H1 (cell line): ENCODE measurements around the gene PXDN. TPM values are rescaled to one million over a fixed set of nuclear protein-coding genes. Genes with fewer than 3 reads are reported as not detected.

Source experiments
- CTCF ChIA-PET: fragments of 300-600 bp; sonication (Branson Sonifier 250); formaldehyde crosslinking; loops from one replicate; lab custom pipeline; 2021; ENCODE audit not compliant: partially characterized antibody; lab: Charles Lee
- POLR2A ChIA-PET: fragments of 300-600 bp; sonication (Branson Sonifier 250); formaldehyde crosslinking; loops from one replicate; lab custom pipeline; 2021; ENCODE audit warnings: inconsistent platforms; ENCODE audit not compliant: partially characterized antibody; lab: Charles Lee
- DNase-seq, 2 experiments: peaks; one replicate each; pipeline versions ENCODE4 v3.0.0 to v3.0.0-alpha.2; 2010 to 2022; ENCODE audit warnings: low spot score in 2 of 2, low read depth in 1 of 2, mixed read lengths in 1 of 2
- FAIRE-seq: peaks from 2 replicates; lab custom pipeline; 2011; peaks lifted over from hg19 to GRCh38; lab: Jason Lieb, UNC
- H2AFZ ChIP-seq: 2 replicates; pipeline ENCODE4 v1.8.1; 2012; ENCODE audit warnings: low read length, inconsistent platforms
- H2AK5ac ChIP-seq: 2 replicates; pipeline ENCODE4 v1.6.1; 2013; ENCODE audit warnings: low read depth, low read length
- H2BK120ac ChIP-seq: replicated peaks from 2 replicates; pipeline ENCODE3; 2013; ENCODE audit warnings: low read depth, low read length, inconsistent platforms
- H2BK12ac ChIP-seq: 2 replicates; pipeline ENCODE4 v1.6.1; 2013; ENCODE audit warnings: low read depth, low read length
- H2BK15ac ChIP-seq: 2 replicates; pipeline ENCODE4 v1.6.1; 2013; ENCODE audit warnings: low read length
- H2BK20ac ChIP-seq: 2 replicates; pipeline ENCODE4 v1.6.1; 2013; ENCODE audit warnings: low read length
- H2BK5ac ChIP-seq: 2 replicates; pipeline ENCODE4 v1.6.1; 2013; ENCODE audit warnings: low read depth, low read length
- H3K14ac ChIP-seq: 2 replicates; pipeline ENCODE4 v1.6.1; 2013; ENCODE audit warnings: inconsistent platforms; ENCODE audit not compliant: insufficient read length
- H3K18ac ChIP-seq: 2 replicates; pipeline ENCODE4 v1.6.1; 2013; ENCODE audit warnings: low read length; ENCODE audit errors: extremely low read depth
- H3K23ac ChIP-seq: 2 replicates; pipeline ENCODE4 v1.6.1; 2013; ENCODE audit warnings: inconsistent platforms; ENCODE audit not compliant: insufficient read length
- H3K23me2 ChIP-seq: 2 replicates; pipeline ENCODE4 v1.6.1; 2013; ENCODE audit warnings: low read depth, low read length
- H3K27ac ChIP-seq: 2 replicates; pipeline ENCODE4 v1.6.1; 2011; ENCODE audit warnings: low read depth, low read length, inconsistent platforms
- H3K27me3 ChIP-seq, 4 experiments: replicated peaks in 1 of 4; 1 replicate in 1 of 4; 2 replicates in 3 of 4; pipeline versions ENCODE4 v1.6.1 to v1.8.1; 2011 to 2013; ENCODE audit warnings: low read length in 3 of 4, mild to moderate bottlenecking in 3 of 4, inconsistent platforms in 2 of 4, mixed read lengths in 2 of 4, moderate library complexity in 1 of 4; ENCODE audit not compliant: control insufficient read depth in 3 of 4, insufficient read depth in 3 of 4; ENCODE audit errors: extremely low read depth in 1 of 4
- H3K36me3 ChIP-seq, 4 experiments: 2 replicates each; pipeline versions ENCODE4 v1.6.1 to v1.8.1; 2011 to 2013; ENCODE audit warnings: mild to moderate bottlenecking in 4 of 4, low read length in 3 of 4, moderate library complexity in 2 of 4, control low read depth in 1 of 4, inconsistent platforms in 1 of 4; ENCODE audit not compliant: insufficient read depth in 4 of 4, control insufficient read depth in 2 of 4
- H3K4ac ChIP-seq: replicated peaks from 2 replicates; pipeline ENCODE3; 2013; ENCODE audit warnings: low read length, low read depth, mixed read lengths, inconsistent platforms; ENCODE audit not compliant: insufficient read length
- H3K4me1 ChIP-seq, 4 experiments: replicated peaks in 1 of 4; 1 replicate in 1 of 4; 2 replicates in 3 of 4; pipeline versions ENCODE4 v1.6.1 to v1.8.1; 2011 to 2013; ENCODE audit warnings: low read length in 3 of 4, inconsistent platforms in 2 of 4, mixed read lengths in 1 of 4; ENCODE audit not compliant: insufficient read depth in 4 of 4, control insufficient read depth in 3 of 4
- H3K4me2 ChIP-seq, 2 experiments: 2 replicates each; pipeline versions ENCODE4 v1.6.1 to v1.8.1; 2011 to 2013; ENCODE audit warnings: low read depth in 2 of 2, low read length in 2 of 2, control low read depth in 1 of 2, inconsistent platforms in 1 of 2, mild to moderate bottlenecking in 1 of 2; ENCODE audit not compliant: insufficient read depth in 1 of 2
- H3K4me3 ChIP-seq, 4 experiments: fragments of 200-600, 300-600 bp in 1 of 4; sonication (generic), shearing (Covaris generic), sonication (Bioruptor Twin) in 1 of 4; 2 replicates each; pipeline versions ENCODE4 v1.5.1 to v1.8.1; 2011 to 2016; ENCODE audit warnings: low read length in 4 of 4, low read depth in 3 of 4, control low read depth in 2 of 4, inconsistent platforms in 2 of 4, mild to moderate bottlenecking in 2 of 4, mixed read lengths in 1 of 4, moderate library complexity in 1 of 4; ENCODE audit not compliant: insufficient read depth in 2 of 4; ENCODE audit errors: extremely low read depth in 1 of 4
- H3K56ac ChIP-seq: replicated peaks from 2 replicates; pipeline ENCODE3; 2013; ENCODE audit warnings: low read depth, mild to moderate bottlenecking, mixed read lengths, low read length, inconsistent platforms; ENCODE audit not compliant: insufficient read length
- H3K79me1 ChIP-seq: 2 replicates; pipeline ENCODE4 v1.6.1; 2013; ENCODE audit warnings: low read depth, low read length, control low read depth
- H3K79me2 ChIP-seq, 2 experiments: 2 replicates each; pipeline versions ENCODE4 v1.6.1 to v1.8.1; 2012 to 2013; ENCODE audit warnings: low read length in 2 of 2, mild to moderate bottlenecking in 2 of 2, inconsistent platforms in 1 of 2; ENCODE audit not compliant: insufficient read depth in 2 of 2, control insufficient read depth in 1 of 2
- H3K9ac ChIP-seq, 4 experiments: replicated peaks in 1 of 4; 1 replicate in 1 of 4; 2 replicates in 3 of 4; pipeline versions ENCODE4 v1.6.1 to v1.8.1; 2011 to 2013; ENCODE audit warnings: low read depth in 3 of 4, low read length in 3 of 4, control low read depth in 2 of 4, mild to moderate bottlenecking in 2 of 4, moderate library complexity in 2 of 4, inconsistent platforms in 1 of 4; ENCODE audit errors: extremely low read depth in 1 of 4
- H3K9me3 ChIP-seq, 2 experiments: 2 replicates each; pipeline versions ENCODE4 v1.6.1 to v1.8.1; 2012 to 2013; ENCODE audit warnings: mild to moderate bottlenecking in 2 of 2, moderate library complexity in 2 of 2, control low read depth in 1 of 2, inconsistent platforms in 1 of 2, low read depth in 1 of 2, low read length in 1 of 2, mixed read lengths in 1 of 2; ENCODE audit not compliant: insufficient read depth in 2 of 2
- H4K20me1 ChIP-seq, 2 experiments: replicated peaks in 1 of 2; 2 replicates each; pipeline versions ENCODE3 to v1.8.1; 2011 to 2013; ENCODE audit warnings: inconsistent platforms in 2 of 2, low read length in 2 of 2, mild to moderate bottlenecking in 1 of 2; ENCODE audit not compliant: insufficient read depth in 2 of 2, control insufficient read depth in 1 of 2
- H4K5ac ChIP-seq: 2 replicates; pipeline ENCODE4 v1.6.1; 2013; ENCODE audit warnings: low read length, low read depth, mixed read lengths, inconsistent platforms; ENCODE audit not compliant: insufficient read length
- H4K8ac ChIP-seq: 2 replicates; pipeline ENCODE4 v1.8.0; 2013; ENCODE audit warnings: mild to moderate bottlenecking, moderate library complexity, low read length, inconsistent platforms; ENCODE audit not compliant: insufficient read depth; ENCODE audit errors: extremely low read depth
- H4K91ac ChIP-seq: replicated peaks from 2 replicates; pipeline ENCODE3; 2013; ENCODE audit warnings: low read length, mixed read lengths, inconsistent platforms; ENCODE audit not compliant: insufficient read length
- BRCA1 ChIP-seq: IDR thresholded peaks from 2 replicates; pipeline ENCODE4 v1.6.1; 2012; ENCODE audit warnings: low read depth, low read length, improper control_type of control experiment
- EGR1 ChIP-seq: IDR thresholded peaks from 2 replicates; pipeline ENCODE4 v1.6.1; 2011; ENCODE audit warnings: low read depth, low read length, borderline replicate concordance
- GABPA ChIP-seq: IDR thresholded peaks from 2 replicates; pipeline ENCODE4 v1.6.1; 2011; ENCODE audit warnings: mild to moderate bottlenecking, low read length, moderate library complexity, borderline replicate concordance; ENCODE audit not compliant: insufficient read depth
- HDAC2 ChIP-seq, 2 experiments: fragments of 300-600 bp in 1 of 2; sonication (generic) in 1 of 2; IDR thresholded peaks; 2 replicates each; pipeline ENCODE4 v1.6.1; 2011 to 2012; ENCODE audit warnings: low read depth in 2 of 2, low read length in 2 of 2, mild to moderate bottlenecking in 2 of 2, moderate library complexity in 2 of 2, borderline replicate concordance in 1 of 2, inconsistent platforms in 1 of 2
- POU5F1 ChIP-seq: IDR thresholded peaks from 2 replicates; pipeline ENCODE4 v1.6.1; 2011; ENCODE audit warnings: low read depth, mild to moderate bottlenecking, low read length, moderate library complexity
- RNF2 ChIP-seq: fragments of 200-900, 300-1000 bp; sonication (generic); IDR thresholded peaks from 2 replicates; pipeline ENCODE4 v1.7.1; 2016; ENCODE audit warnings: borderline replicate concordance, low read depth, mild to moderate bottlenecking, antibody characterized with exemption, low read length; ENCODE audit not compliant: poor library complexity, severe bottlenecking; ENCODE audit errors: missing control alignments
- SIN3A ChIP-seq, 2 experiments: IDR thresholded peaks in 1 of 2; conservative IDR thresholded peaks in 1 of 2; 2 replicates each; pipeline ENCODE4 v1.6.1; 2011 to 2012; ENCODE audit warnings: low read length in 2 of 2, improper control_type of control experiment in 1 of 2, low read depth in 1 of 2, mild to moderate bottlenecking in 1 of 2
- SIRT6 ChIP-seq: IDR thresholded peaks from one replicate; pipeline ENCODE4 v1.7.1; 2012; ENCODE audit warnings: low read length, inconsistent platforms
- USF2 ChIP-seq: IDR thresholded peaks from 2 replicates; pipeline ENCODE4 v1.6.1; 2011; ENCODE audit warnings: low read length, improper control_type of control experiment
- WGBS, 2 experiments: shearing (Covaris generic) in 1 of 2; methylation state at CpG; one replicate each; pipeline versions ENCODE4 v1.1.6 to v1.1.7; 2013 to 2015; ENCODE audit warnings: low lambda C conversion rate in 2 of 2, mixed read lengths in 2 of 2, inconsistent platforms in 1 of 2, low coverage in 1 of 2, missing lambda C conversion rate in 1 of 2; ENCODE audit not compliant: insufficient replicate concordance in 2 of 2, insufficient coverage in 1 of 2, insufficient read length in 1 of 2; ENCODE audit errors: extremely low coverage in 1 of 2, missing lambda C conversion rate in 1 of 2; 5-methylcytosine and 5-hydroxymethylcytosine counted together
- polyA plus RNA-seq, 7 experiments: library from polyadenylated mRNA; depleted of rRNA in 3 of 7; stranded (reverse) in 5 of 7; unstranded in 2 of 7; fragments of >200 nt in 5 of 7; fragments of 200-250 nt in 2 of 7; gene quantifications; 1 replicate in 5 of 7; 2 replicates in 1 of 7; 4 replicates in 1 of 7; pipeline versions ENCODE4 v1.2.1 to v1.2.3, GENCODE V29; 2011 to 2013; ENCODE audit warnings: missing spikeins in 2 of 7, mixed read lengths in 2 of 7
- total RNA-seq: library from RNA; stranded (reverse); fragmentation: NEBNext Ultra II Directional; extraction: Animal tissue kit (Norgen Biotek cat#: 25700); gene quantifications from 2 replicates; pipeline ENCODE4 v1.2.1, GENCODE V29; 2021

PXDN gene
- total and polyA plus RNA-seq, 2 of the 8 experiments (the other 6 are each of a cell fraction or from before 2014, with no cell fraction given): 104 to 141 TPM

DNA sequence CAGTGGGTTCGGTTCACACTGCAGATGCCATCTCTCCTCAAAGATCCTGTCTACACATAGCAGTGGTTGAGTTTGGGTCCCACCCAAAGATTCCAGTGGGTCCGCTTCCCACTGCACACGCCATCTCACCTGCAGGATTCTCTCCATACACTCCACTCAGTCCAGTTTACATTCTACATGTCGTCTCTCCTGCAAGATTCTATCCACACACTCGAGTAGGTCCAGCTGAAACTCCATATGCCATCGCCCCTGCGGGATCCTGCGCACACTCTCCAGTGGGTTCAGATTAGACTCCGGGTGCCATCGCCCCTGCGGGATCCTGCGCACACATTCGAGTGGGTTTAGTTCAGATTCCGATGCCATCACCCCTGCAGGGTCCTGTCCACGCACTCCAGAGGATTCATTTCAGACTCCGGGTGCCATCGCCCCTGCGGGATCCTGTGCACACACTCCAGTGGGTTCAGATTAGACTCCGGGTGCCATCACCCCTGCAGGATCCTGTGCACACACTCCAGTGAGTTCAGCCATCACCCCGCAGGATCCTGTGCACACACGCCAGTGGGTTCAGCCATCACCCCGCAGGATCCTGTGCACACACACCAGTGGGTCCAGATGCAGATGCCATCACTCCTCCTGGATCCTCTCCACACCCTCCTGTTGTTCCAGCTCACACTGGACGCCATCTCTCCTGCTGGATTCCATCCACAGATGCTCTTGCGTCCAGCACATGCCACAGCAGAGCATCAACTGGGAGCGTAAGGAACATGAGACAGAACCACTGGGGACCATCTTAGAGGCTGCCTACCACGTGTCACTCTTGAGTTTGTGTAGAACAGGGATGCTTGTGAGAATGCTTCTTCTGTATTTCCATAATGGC lies 3.0 kb upstream of the PXDN start:
- no peak for DNase-seq
- CTCF ChIA-PET: interaction anchor here (0.6 to 1.4 kb wide), 8 partner anchors 17 to 158 kb away, joined by 3 to 6 read pairs (median 3); no protein-coding TSS in a partner anchor
- TF ChIP-seq USF2 (no peak), RNF2 (no peak), POU5F1 (no peak), HDAC2 (IDR thresholded peaks at IDR 0.05; ENCODE audit: borderline replicate concordance in 1 of 2, low read depth in 2 of 2, low read length in 2 of 2) (no peak), EGR1 (no peak), SIRT6 (no peak), SIN3A (conservative IDR thresholded peaks at IDR 0.05 in 1 of 2, IDR thresholded peaks at IDR 0.05 in 1 of 2; ENCODE audit: low read depth in 1 of 2, low read length in 2 of 2) (no peak), GABPA (no peak), BRCA1 (no peak)

More for the DNA sequence above, 3.0 kb upstream of the PXDN start:
- H2AFZ ChIP-seq: no peak overlapping the region
- H2BK12ac ChIP-seq: no peak overlapping the region; the same call in 1 of the 2 replicates
- H3K4ac ChIP-seq: no peak overlapping the region
- H2BK15ac ChIP-seq: peak overlapping the region; percentile 36; the same call in 1 of the 2 replicates
- peaks cover 1 to 2% of the 10 kb centered on the region in 2 experiments for H3K79me2 ChIP-seq
- no peaks in the 10 kb centered on the region for H3K36me3 ChIP-seq
- POLR2A ChIA-PET: interaction anchor here (0.9 to 1.5 kb wide), 4 partner anchors 8 to 165 kb away, joined by 3 to 11 read pairs (median 4); no protein-coding TSS in a partner anchor
- H2BK5ac ChIP-seq: no peak overlapping the region
- H3K14ac ChIP-seq: peak overlapping the region; percentile 57
- H3K27ac ChIP-seq: no peak overlapping the region
- H3K23me2 ChIP-seq: peaks cover 2% of the 10 kb centered on the region; the same call in 1 of the 2 replicates
- no peak overlapping the region for H3K4me3 ChIP-seq
- no peak overlapping the region for H4K5ac ChIP-seq
- no peak overlapping the region for H2BK120ac ChIP-seq
- H3K18ac ChIP-seq: no peak overlapping the region
- no peak overlapping the region for H4K91ac ChIP-seq
- no peaks in the 10 kb centered on the region for H3K79me1 ChIP-seq
- H3K9ac ChIP-seq: no peak overlapping the region
- no peaks in the 10 kb centered on the region for H3K9me3 ChIP-seq
- FAIRE-seq: no peak
- peaks cover 1 to 4% (median 4%) of the 10 kb centered on the region in 4 experiments; a peak in 5 of 7 replicates for H3K4me1 ChIP-seq
- H3K23ac ChIP-seq: no peak overlapping the region
- H2BK20ac ChIP-seq: no peak overlapping the region
- no peak overlapping the region for H3K56ac ChIP-seq
- no peak overlapping the region for H3K4me2 ChIP-seq
- 86% methylated on average over 21 of the region's 26 CpGs; no CpG with 5 or more reads in 1 of the 2 experiments for whole genome bisulfite sequencing, 2 experiments
- H3K27me3 ChIP-seq: peaks cover 0 to 35% (median 13%) of the 10 kb centered on the region in 4 experiments; a peak in 5 of 7 replicates
- H2AK5ac ChIP-seq: peak overlapping the region; percentile 93; the same call in 1 of the 2 replicates
- peaks cover 0 to 9% of the 10 kb centered on the region in 2 experiments for H4K20me1 ChIP-seq
- H4K8ac ChIP-seq: no peak overlapping the region
